ENCODE results near the gene PHAF1. TPM values are rescaled to one million over a fixed set of nuclear protein-coding genes. Genes with fewer than 3 reads are reported as not detected.
A peak's percentile ranks its signal among the peaks of the same experiment; 100 is the strongest.

Gene PHAF1
- total RNA-seq, 1 donor from 2014 or later, result 27.1 TPM

DNA sequence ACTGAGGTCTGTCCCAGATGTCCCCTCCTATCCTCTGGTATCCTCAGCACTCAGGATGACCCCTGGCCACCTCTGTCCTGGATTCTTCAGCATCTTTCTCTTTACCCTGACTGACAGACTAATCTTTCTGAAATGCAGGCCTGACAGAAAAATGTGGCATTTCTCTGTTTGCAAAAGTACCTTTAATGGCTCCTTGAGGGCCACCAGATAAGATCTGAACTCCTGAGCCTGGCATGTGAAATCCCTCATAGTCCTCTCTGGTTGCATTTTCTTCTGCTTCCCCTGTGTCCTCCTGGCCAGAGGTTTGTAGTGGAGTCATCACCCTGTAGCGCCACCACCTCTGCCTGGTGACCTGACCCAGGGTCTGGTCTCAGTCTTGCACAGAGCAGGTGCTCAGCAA is 87.1 kb downstream of the PHAF1 start:
- Mint-ChIP-seq H3K4me3 (ENCODE audit: unreplicated experiment) (no peak overlapping the region), H3K27ac (ENCODE audit: unreplicated experiment) (peak overlapping the region; percentile 50), H3K27me3 (ENCODE audit: unreplicated experiment) (peaks cover 6% of the 10 kb centered on the region), H3K9me3 (ENCODE audit: unreplicated experiment) (peaks cover 13% of the 10 kb centered on the region), H3K4me1 (ENCODE audit: low read depth, unreplicated experiment) (peaks cover 10% of the 10 kb centered on the region), H3K36me3 (ENCODE audit: unreplicated experiment) (no peaks in the 10 kb centered on the region)
- DNase-seq, result no peak
- TF ChIP-seq, protein P1, sequence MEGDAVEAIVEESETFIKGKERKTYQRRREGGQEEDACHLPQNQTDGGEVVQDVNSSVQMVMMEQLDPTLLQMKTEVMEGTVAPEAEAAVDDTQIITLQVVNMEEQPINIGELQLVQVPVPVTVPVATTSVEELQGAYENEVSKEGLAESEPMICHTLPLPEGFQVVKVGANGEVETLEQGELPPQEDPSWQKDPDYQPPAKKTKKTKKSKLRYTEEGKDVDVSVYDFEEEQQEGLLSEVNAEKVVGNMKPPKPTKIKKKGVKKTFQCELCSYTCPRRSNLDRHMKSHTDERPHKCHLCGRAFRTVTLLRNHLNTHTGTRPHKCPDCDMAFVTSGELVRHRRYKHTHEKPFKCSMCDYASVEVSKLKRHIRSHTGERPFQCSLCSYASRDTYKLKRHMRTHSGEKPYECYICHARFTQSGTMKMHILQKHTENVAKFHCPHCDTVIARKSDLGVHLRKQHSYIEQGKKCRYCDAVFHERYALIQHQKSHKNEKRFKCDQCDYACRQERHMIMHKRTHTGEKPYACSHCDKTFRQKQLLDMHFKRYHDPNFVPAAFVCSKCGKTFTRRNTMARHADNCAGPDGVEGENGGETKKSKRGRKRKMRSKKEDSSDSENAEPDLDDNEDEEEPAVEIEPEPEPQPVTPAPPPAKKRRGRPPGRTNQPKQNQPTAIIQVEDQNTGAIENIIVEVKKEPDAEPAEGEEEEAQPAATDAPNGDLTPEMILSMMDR (IDR thresholded peaks at IDR 0.05; ENCODE audit: partially characterized antibody, unreplicated experiment), result no peak

DNA sequence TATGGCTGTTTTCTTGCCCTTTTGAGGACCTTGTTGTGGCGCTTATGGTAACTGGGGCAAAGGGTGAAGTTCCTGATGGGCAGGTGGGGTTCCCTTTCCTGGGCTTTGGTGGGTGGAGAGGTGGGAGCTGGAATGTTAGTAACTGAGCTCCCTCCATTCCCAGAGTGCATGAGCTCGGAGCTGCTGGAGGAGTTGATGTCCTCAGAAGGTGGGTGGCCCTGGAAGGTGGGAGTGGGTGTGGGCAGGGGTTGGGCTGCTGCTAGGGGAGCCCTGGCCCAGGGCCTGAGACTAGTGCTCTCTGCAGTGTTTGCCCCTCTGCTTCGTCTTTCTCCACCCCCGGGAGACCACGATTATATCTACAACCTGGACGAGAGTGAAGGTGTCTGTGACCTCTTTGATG is 88.0 kb downstream of the PHAF1 start:
- Mint-ChIP-seq H3K4me3 (ENCODE audit: unreplicated experiment) (no peak overlapping the region), H3K9me3 (ENCODE audit: unreplicated experiment) (peaks cover 13% of the 10 kb centered on the region), H3K4me1 (ENCODE audit: low read depth, unreplicated experiment) (peaks cover 10% of the 10 kb centered on the region), H3K27ac (ENCODE audit: unreplicated experiment) (no peak overlapping the region), H3K36me3 (ENCODE audit: unreplicated experiment) (no peaks in the 10 kb centered on the region), H3K27me3 (ENCODE audit: unreplicated experiment) (peaks cover 5% of the 10 kb centered on the region)
- no peak for DNase-seq
- TF ChIP-seq, protein P1 (IDR thresholded peaks at IDR 0.05; ENCODE audit: partially characterized antibody, unreplicated experiment), result no peak

Other genes with a start within 250 kb of the PHAF1 start
- 18.3 TPM for gene PDP2, start 229.4 kb upstream of the PHAF1 start, total RNA-seq (ENCODE audit: unreplicated experiment)
- not detected for gene CDH16, start 191.1 kb upstream of the PHAF1 start, total RNA-seq (ENCODE audit: unreplicated experiment)
- 1.1 TPM for gene RRAD, start 184.4 kb upstream of the PHAF1 start, total RNA-seq (ENCODE audit: unreplicated experiment)
- gene CIAO2B, start 175.5 kb upstream of the PHAF1 start, total RNA-seq (ENCODE audit: unreplicated experiment), result 89.4 TPM
- 38.6 TPM for gene CES2, start 174.4 kb upstream of the PHAF1 start, total RNA-seq (ENCODE audit: unreplicated experiment)
- 4.1 TPM for gene CES3, start 148.7 kb upstream of the PHAF1 start, total RNA-seq (ENCODE audit: unreplicated experiment)
- 3.6 TPM for gene CES4A, start 121.4 kb upstream of the PHAF1 start, total RNA-seq (ENCODE audit: unreplicated experiment)
- gene CBFB, start 80.8 kb upstream of the PHAF1 start, total RNA-seq (ENCODE audit: unreplicated experiment), result 168 TPM
- 1.0 TPM for gene B3GNT9, start 41.1 kb downstream of the PHAF1 start, total RNA-seq (ENCODE audit: unreplicated experiment)
- 1.0 TPM for gene TRADD, start 50.0 kb downstream of the PHAF1 start, total RNA-seq (ENCODE audit: unreplicated experiment)
- gene FBXL8, start 50.0 kb downstream of the PHAF1 start, total RNA-seq (ENCODE audit: unreplicated experiment), result 3.1 TPM
- 7.2 TPM for gene HSF4, start 54.8 kb downstream of the PHAF1 start, total RNA-seq (ENCODE audit: unreplicated experiment)
- gene NOL3, start 60.6 kb downstream of the PHAF1 start, total RNA-seq (ENCODE audit: unreplicated experiment), result 8.8 TPM
- 197 TPM for gene MATCAP1, start 74.0 kb downstream of the PHAF1 start, total RNA-seq (ENCODE audit: unreplicated experiment)
- gene EXOC3L1, start 80.2 kb downstream of the PHAF1 start, total RNA-seq (ENCODE audit: unreplicated experiment), result 3.6 TPM
- gene E2F4, start 82.2 kb downstream of the PHAF1 start, total RNA-seq (ENCODE audit: unreplicated experiment), result 64.3 TPM
- 2.1 TPM for gene ELMO3, start 89.2 kb downstream of the PHAF1 start, total RNA-seq (ENCODE audit: unreplicated experiment)
- 42.6 TPM for gene TMEM208, start 117.2 kb downstream of the PHAF1 start, total RNA-seq (ENCODE audit: unreplicated experiment)
- 18.8 TPM for gene FHOD1, start 137.5 kb downstream of the PHAF1 start, total RNA-seq (ENCODE audit: unreplicated experiment)
- 1.4 TPM for gene SLC9A5, start 139.0 kb downstream of the PHAF1 start, total RNA-seq (ENCODE audit: unreplicated experiment)
- gene PLEKHG4, start 169.6 kb downstream of the PHAF1 start, total RNA-seq (ENCODE audit: unreplicated experiment), result 3.4 TPM
- gene KCTD19, start 216.8 kb downstream of the PHAF1 start, total RNA-seq (ENCODE audit: unreplicated experiment), result 1.0 TPM
- gene LRRC36, start 216.9 kb downstream of the PHAF1 start, total RNA-seq (ENCODE audit: unreplicated experiment), result not detected